RKO (cell line): ENCODE data around the gene SOWAHD.
A peak's percentile ranks its signal among the peaks of the same experiment; 100 is the strongest.
"Not testable (repeated sequence)": the region's sequence is repeated elsewhere in the genome, so short reads cannot be mapped to it uniquely, and the experiment has no call there.

Experiments used
- DNase-seq: peaks from one replicate; pipeline ENCODE4 v3.0.0-alpha.2; 2016; ENCODE audit warnings: low spot score

Gene SOWAHD

GRCh38 chrX:119759248-119759766 lies 919 bp downstream of the SOWAHD start:
- DNase-seq: no peak

GRCh38 chrX:119760026-119760877 lies 1.9 kb downstream of the SOWAHD start:
- DNase-seq: no peak

GRCh38 chrX:119762718-119763117 lies 4.3 kb downstream of the SOWAHD start:
- no peak for DNase-seq

- no peak for DNase-seq
These were observed 4.8 kb downstream of the SOWAHD start for GRCh38 chrX:119763181-119763580.

- no peak for DNase-seq
These were observed 5.5 kb downstream of the SOWAHD start for GRCh38 chrX:119763836-119764387.

GRCh38 chrX:119768436-119768835 lies 10.0 kb downstream of the SOWAHD start:
- DNase-seq: not testable (repeated sequence)

- not testable (repeated sequence) for DNase-seq
These were observed 11.0 kb downstream of the SOWAHD start for GRCh38 chrX:119769388-119769787.

- DNase-seq: no peak
These were observed 17.3 kb downstream of the SOWAHD start for GRCh38 chrX:119775517-119776238.

- no peak for DNase-seq
These were observed 20.4 kb downstream of the SOWAHD start for GRCh38 chrX:119778829-119779228.

- DNase-seq: no peak
These were observed 24.6 kb downstream of the SOWAHD start for GRCh38 chrX:119783026-119783425.

GRCh38 chrX:119784747-119785446 lies 26.5 kb downstream of the SOWAHD start:
- peak; percentile 65 for DNase-seq

- DNase-seq: peak; percentile 68
These were observed 32.6 kb downstream of the SOWAHD start for GRCh38 chrX:119790977-119791436.

- DNase-seq: peak; percentile 90
These were observed 33.2 kb downstream of the SOWAHD start, which contains the start of gene RPL39 for GRCh38 chrX:119791437-119792231. Gene RPL39, minus strand, starts transcription at chrX:119791630. Its CDS starts 54 bp downstream, at chrX:119791576.

- no peak for DNase-seq
These were observed 43.1 kb downstream of the SOWAHD start for GRCh38 chrX:119801253-119802221.

GRCh38 chrX:119802546-119802945 lies 44.2 kb downstream of the SOWAHD start:
- no peak for DNase-seq

GRCh38 chrX:119808461-119808860 lies 50.1 kb downstream of the SOWAHD start:
- DNase-seq: not testable (repeated sequence)

- DNase-seq: no peak
These were observed 50.8 kb downstream of the SOWAHD start for GRCh38 chrX:119809185-119809666.
